ENCODE data around the gene THRB.

DNA sequence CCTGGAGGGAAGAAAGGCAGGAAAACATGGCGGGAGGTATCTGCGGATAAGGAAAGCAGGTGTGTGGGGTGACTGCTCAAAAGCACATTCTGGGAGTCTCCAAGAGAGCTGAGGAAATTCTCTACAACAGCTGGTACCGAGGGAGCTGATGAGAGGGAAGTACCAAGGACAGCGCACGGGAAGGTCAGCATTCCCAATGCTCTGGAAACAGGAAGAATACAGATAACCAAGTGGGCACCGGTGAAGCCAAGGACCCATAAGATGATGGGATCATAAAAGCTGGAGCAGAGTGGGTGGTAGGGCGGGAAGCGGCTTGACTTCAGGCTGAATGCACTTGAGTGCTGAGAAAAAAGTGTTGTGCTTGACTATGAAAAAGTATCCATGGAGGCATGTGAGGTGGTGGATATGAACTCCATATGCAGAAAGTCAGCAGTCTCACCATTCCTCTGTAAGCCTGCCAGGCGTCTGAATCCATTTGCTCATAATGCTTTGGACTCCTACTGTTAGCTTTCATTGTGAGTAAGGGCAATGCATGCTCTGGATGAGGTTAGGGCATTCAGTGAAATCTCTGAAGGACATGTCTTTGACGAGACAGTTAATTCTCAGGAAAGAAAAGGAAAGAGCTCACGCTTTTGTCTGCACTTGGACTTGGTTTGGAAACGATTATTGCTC is 334.1 kb downstream of the THRB start:
- TF ChIP-seq, protein P1, sequence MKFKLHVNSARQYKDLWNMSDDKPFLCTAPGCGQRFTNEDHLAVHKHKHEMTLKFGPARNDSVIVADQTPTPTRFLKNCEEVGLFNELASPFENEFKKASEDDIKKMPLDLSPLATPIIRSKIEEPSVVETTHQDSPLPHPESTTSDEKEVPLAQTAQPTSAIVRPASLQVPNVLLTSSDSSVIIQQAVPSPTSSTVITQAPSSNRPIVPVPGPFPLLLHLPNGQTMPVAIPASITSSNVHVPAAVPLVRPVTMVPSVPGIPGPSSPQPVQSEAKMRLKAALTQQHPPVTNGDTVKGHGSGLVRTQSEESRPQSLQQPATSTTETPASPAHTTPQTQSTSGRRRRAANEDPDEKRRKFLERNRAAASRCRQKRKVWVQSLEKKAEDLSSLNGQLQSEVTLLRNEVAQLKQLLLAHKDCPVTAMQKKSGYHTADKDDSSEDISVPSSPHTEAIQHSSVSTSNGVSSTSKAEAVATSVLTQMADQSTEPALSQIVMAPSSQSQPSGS (tag by site-specific recombination; IDR thresholded peaks at IDR 0.05; ENCODE audit: low read depth) = no peak
- TF ChIP-seq ZNF776 (tag by site-specific recombination; IDR thresholded peaks at IDR 0.05; ENCODE audit: borderline replicate concordance) (no peak), ZNF660 (tag by site-specific recombination; IDR thresholded peaks at IDR 0.05) (no peak), ZNF24 (tag by site-specific recombination; IDR thresholded peaks at IDR 0.05) (no peak), ZNF10 (tag by site-specific recombination; IDR thresholded peaks at IDR 0.05) (no peak), HOXA7 (CRISPR knock-in tag; IDR thresholded peaks at IDR 0.05; ENCODE audit: borderline replicate concordance) (no peak), ZFP41 (tag by site-specific recombination; IDR thresholded peaks at IDR 0.05; ENCODE audit: borderline replicate concordance) (no peak), MEIS1 (CRISPR knock-in tag; IDR thresholded peaks at IDR 0.05; ENCODE audit: borderline replicate concordance) (no peak), ZNF133 (tag by site-specific recombination; IDR thresholded peaks at IDR 0.05) (no peak)
- TF ChIP-seq, protein P2, sequence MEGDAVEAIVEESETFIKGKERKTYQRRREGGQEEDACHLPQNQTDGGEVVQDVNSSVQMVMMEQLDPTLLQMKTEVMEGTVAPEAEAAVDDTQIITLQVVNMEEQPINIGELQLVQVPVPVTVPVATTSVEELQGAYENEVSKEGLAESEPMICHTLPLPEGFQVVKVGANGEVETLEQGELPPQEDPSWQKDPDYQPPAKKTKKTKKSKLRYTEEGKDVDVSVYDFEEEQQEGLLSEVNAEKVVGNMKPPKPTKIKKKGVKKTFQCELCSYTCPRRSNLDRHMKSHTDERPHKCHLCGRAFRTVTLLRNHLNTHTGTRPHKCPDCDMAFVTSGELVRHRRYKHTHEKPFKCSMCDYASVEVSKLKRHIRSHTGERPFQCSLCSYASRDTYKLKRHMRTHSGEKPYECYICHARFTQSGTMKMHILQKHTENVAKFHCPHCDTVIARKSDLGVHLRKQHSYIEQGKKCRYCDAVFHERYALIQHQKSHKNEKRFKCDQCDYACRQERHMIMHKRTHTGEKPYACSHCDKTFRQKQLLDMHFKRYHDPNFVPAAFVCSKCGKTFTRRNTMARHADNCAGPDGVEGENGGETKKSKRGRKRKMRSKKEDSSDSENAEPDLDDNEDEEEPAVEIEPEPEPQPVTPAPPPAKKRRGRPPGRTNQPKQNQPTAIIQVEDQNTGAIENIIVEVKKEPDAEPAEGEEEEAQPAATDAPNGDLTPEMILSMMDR (tag by site-specific recombination; IDR thresholded peaks at IDR 0.05) = no peak
